H7 (cell line): Measurements from ENCODE around the gene EML3. TPM values are rescaled to one million over a fixed set of nuclear protein-coding genes. Genes with fewer than 3 reads are reported as not detected.
"Not testable (repeated sequence)": the region's sequence is repeated elsewhere in the genome, so short reads cannot be mapped to it uniquely, and the experiment has no call there.

Source experiments
- DNase-seq: peaks from one replicate; pipeline ENCODE4 v3.0.0; 2012
- H3K27me3 ChIP-seq: 2 replicates; pipeline ENCODE4 v1.6.0; 2011; ENCODE audit warnings: mild to moderate bottlenecking, low read length; ENCODE audit not compliant: control insufficient read depth, insufficient read depth
- H3K36me3 ChIP-seq: replicated peaks from 2 replicates; pipeline ENCODE4 v1.5.1; 2011; ENCODE audit warnings: low read length; ENCODE audit not compliant: control insufficient read depth, insufficient read depth
- H3K4me3 ChIP-seq: 2 replicates; pipeline ENCODE4 v1.5.1; 2011; ENCODE audit warnings: low read depth, mild to moderate bottlenecking, control low read depth, low read length, moderate library complexity; ENCODE audit not compliant: insufficient read depth
- total RNA-seq: library from RNA; depleted of rRNA; stranded (reverse); fragments of >200 nt; shearing (Covaris generic); gene quantifications from 2 replicates; pipeline ENCODE4 v1.2.3, GENCODE V29; 2014

EML3 gene
- total RNA-seq, 1 experiment from 2014 or later = 28.0 TPM

DNA sequence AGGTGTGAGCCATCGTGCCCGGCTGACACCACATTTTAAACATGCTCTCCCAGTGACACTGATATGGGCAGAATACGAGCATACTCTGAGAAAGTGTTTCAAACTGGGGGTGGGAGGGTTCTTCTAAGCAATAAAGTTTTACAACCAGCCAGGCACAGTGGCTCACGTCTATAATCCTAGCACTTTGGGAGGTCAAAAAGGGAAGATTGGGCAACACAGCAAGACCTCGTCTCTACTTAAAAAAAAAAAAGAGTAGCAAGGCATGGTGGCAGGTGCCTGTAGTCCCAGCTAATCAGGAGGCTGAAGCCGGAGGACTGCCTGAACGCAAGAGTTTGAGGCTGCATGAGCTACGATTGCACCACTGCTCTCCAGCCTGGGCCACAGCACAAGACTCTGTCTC lies 31.6 kb upstream of the EML3 start:
- no peaks in the 10 kb centered on the region for H3K27me3 ChIP-seq
- peaks cover 11% of the 10 kb centered on the region for H3K36me3 ChIP-seq
- no peak for DNase-seq
- H3K4me3 ChIP-seq = no peak overlapping the region

DNA sequence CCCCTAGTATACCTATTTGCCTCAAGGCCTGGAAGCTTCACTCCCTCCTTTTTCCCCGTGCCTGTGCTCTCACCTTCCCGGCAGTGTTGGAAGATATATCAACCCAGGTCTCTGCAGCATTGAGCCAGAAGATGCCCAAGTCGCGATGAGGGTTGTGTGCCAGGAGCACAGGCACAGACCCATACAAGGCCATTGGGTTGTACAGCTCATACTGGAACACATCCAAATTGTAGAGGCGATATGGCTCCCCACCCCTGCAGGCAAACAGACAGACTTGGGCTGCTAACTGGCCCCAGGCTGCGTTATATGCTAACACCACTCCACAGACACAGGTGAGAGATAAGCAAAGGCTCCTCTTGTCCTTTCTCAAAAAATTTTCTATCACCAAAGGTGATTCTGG lies 19.9 kb upstream of the EML3 start:
- Histone ChIP-seq H3K27me3 (no peaks in the 10 kb centered on the region), H3K4me3 (no peak overlapping the region), H3K36me3 (peaks cover 66% of the 10 kb centered on the region)
- DNase-seq = no peak

DNA sequence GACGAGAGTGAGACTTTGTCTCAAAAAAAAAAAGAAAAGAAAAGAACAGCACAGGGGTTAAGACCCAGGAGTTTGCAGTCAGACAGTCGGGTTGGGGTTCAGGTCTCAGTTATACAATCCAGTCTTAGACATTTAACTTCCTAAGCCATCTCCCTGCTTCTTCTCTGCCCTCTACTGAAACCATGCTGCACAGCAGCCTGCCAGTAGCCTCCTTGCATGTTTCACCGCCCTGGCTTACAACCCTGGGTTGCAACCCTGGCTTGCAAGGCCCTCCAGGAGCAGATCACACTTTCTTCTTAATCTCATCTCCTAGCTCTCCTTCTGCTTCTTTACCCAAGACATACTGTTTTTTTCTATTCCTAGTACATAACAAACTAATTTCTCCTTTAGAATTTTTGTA lies 15.1 kb upstream of the EML3 start:
- no peak for DNase-seq
- Histone ChIP-seq H3K36me3 (peaks cover 63% of the 10 kb centered on the region), H3K27me3 (no peaks in the 10 kb centered on the region), H3K4me3 (no peak overlapping the region)

DNA sequence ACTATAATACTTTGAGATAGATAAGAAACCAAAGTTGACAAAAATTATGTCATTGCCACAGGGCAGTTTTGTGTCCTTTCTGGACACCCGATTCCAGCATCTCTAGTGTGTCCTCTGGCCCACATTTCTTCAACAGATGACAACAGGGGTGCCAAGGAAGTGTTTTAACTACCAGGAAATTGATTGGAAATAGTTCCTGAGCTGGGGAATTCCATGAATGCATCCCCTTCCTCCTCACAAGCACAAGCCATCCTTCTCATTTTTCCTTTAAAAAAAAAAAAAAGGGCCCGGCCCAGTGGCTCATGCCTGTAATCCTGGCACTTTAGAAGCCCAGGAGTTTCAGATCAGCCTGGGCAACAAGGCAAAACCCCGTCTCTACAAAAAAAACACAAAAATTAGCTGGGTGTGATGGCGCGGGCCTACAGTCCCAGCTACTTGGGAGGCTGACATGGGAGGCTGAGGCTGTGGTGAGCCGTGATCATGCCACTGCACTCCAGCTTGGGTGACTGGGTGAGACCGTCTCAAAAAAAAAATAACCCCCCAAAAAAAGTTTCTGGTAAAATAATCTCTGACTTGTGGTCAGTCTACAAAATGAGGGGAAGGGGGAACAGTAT lies 10.0 kb upstream of the EML3 start:
- no peak for DNase-seq
- Histone ChIP-seq H3K27me3 (no peaks in the 10 kb centered on the region), H3K4me3 (peak overlapping the region; percentile 34), H3K36me3 (peaks cover 22% of the 10 kb centered on the region)

DNA sequence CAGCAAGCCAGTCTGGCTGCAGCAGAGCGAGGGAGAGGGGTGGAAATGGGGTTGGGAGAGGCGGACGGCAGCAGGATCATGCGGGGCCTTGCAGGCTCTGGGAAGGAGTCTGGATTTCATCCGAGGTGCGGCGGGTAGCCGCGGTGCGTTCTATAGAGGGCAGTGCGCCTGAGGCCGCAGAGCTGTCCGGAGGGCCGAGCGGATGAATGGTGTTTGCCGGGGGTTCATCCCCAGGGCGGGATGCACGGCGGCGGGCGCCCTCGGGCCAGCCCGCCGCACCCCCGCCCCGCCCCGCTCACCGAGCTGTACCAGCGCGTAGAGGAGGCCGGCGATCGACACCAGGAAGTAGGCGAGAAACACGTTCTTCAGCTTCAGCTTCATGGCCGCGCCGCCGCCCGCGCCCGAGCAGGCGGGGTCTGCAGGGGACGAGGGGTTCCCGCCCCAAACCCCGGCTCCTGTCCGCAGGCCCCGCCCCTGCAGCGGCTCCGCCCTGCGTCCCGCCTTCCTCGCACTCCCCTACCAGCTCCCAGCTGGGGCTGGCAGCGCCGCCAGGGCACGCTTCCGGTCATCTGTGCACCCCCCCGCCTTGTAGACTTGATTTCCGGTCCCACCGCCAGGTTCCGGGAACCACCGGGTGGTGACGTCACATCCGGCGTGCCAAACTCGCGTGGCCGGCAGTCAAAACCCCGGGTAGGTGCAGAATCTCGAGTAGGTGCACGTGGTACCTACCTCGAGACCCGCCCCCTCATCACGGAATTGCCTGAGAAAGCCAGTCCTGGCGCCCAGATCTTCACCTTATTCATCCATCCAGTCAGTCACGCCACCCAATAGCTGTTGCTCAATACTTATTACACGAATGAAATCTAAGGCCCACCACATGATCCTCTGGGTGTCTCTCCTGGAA lies 9.2 kb upstream of the EML3 start, which contains the start of gene B3GAT3:
B3GAT3 (minus strand) TSS at position 420 of the 904 bp plus-strand sequence; CDS start at position 381, 39 bp downstream.
- peak within 1 kb of the TSS; percentile 77 for H3K4me3 ChIP-seq
- DNase-seq = peak; percentile 100

DNA sequence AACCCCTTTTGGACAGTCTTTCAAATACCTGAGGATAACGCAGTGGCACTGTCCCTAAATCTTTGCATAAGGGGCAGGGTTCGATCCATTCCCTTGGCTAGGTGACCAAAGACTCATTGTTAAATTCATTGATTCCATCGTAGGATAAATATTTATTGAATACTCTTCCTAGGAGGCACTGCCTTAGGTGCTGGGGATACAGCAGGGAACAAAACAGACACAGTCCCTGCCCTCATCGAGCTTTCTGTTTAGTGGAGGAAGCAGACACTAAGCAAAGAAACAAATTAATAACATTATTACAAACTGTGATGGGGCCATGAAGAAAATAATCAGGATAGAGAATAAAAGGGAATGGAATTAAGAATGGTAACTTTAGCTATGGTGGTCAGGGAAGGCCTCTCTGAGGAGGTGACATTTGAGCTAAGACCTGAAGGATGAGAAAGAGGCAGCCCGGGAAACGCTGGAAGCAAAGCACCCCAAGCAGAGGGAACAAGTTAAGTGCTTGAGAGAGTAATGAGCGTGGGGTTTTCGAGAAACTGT lies 8.5 kb upstream of the EML3 start:
- Histone ChIP-seq H3K27me3 (no peaks in the 10 kb centered on the region), H3K36me3 (peaks cover 11% of the 10 kb centered on the region), H3K4me3 (peak overlapping the region; percentile 77)
- DNase-seq = no peak

More for the DNA sequence above, 9.2 kb upstream of the EML3 start, which contains the start of gene B3GAT3:
- Histone ChIP-seq H3K27me3 (no peaks in the 10 kb centered on the region), H3K36me3 (peaks cover 18% of the 10 kb centered on the region)

DNA sequence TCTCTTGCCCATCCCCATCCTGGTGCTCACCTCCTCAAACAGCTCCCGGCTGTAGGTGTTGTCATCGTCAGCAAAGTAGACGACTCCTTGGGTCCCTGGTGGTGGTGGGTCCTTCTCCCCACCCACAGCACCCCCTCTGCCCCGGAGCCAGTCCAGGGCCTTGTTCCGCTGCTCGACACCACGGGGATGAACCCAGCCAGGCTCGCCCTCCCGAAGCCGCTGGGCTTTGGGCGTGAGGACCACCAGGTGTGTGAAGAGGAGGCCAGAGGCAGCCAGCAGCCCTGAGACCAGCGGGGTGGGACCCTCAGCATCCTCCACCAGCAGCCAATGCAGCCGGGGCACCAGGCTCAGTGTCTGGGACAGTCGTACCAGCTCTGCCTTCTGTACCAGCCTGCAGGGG lies 4.4 kb upstream of the EML3 start:
- not testable (repeated sequence) for H3K4me3 ChIP-seq, DNase-seq, H3K36me3 ChIP-seq, H3K27me3 ChIP-seq

DNA sequence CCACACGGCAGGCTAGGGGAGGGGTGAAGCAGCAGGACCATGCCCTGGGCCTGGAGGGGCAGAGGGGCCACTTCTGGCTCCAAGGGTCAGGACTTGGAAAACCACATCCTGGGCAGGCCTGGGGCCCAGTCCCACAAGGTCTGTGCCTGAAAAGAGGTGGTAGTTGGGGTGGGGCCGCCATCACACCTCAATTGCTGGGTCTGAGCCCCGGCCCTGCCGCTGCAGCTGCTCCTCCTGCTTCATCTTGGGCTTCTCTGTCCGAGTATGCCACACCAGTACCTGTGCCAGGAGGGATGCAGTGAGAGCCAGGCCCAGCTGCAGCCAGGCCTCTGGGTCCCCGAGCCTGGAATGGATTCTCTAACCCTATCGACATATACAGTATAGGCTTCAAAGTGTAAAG lies 2.9 kb upstream of the EML3 start:
- Histone ChIP-seq H3K36me3 (no peaks in the 10 kb centered on the region), H3K4me3 (no peak overlapping the region), H3K27me3 (peaks cover 4% of the 10 kb centered on the region)
- DNase-seq = no peak

DNA sequence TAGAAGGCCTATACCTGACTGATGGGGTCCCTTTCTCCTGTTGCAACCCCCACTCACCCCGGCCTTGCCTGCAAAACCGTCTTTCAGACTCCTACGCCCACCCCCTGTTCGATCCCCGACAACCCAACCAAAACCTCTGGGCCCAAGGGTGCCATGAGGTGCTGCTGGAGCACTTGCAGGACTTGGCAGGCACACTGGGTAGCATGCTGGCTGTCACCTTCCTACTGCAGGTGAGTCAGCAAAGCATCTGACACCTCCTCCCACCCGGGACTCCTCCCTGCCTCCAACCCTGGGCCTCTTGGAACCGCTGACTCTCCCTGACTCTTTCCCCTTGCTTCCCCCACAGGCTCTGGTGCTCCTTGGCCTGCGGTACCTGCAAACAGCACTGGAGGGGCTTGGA lies 1.7 kb upstream of the EML3 start:
- DNase-seq = no peak

DNA sequence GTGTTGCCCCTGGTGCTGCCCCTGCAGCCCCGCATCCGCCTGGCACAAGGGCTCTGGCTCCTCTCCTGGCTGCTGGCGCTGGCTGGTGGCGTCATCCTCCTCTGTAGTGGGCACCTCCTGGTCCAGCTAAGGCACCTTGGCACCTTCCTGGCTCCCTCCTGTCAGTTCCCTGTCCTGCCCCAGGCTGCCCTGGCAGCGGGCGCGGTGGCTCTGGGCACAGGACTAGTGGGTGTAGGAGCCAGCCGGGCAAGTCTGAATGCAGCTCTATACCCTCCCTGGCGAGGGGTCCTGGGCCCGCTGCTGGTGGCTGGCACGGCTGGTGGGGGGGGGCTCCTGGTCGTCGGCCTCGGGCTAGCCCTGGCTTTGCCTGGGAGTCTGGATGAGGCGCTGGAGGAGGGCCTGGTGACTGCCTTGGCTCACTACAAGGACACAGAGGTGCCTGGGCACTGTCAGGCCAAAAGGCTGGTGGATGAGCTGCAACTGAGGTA lies 760 bp upstream of the EML3 start:
- no peak for DNase-seq
- peak overlapping the region; percentile 24; the same call in 1 of the 2 replicates for H3K4me3 ChIP-seq
- H3K36me3 ChIP-seq = no peaks in the 10 kb centered on the region; the same call in 1 of the 2 replicates
- H3K27me3 ChIP-seq = peaks cover 4% of the 10 kb centered on the region

More for the DNA sequence above, 1.7 kb upstream of the EML3 start:
- Histone ChIP-seq H3K4me3 (no peak overlapping the region), H3K27me3 (peaks cover 4% of the 10 kb centered on the region), H3K36me3 (no peaks in the 10 kb centered on the region; the same call in 1 of the 2 replicates)

DNA sequence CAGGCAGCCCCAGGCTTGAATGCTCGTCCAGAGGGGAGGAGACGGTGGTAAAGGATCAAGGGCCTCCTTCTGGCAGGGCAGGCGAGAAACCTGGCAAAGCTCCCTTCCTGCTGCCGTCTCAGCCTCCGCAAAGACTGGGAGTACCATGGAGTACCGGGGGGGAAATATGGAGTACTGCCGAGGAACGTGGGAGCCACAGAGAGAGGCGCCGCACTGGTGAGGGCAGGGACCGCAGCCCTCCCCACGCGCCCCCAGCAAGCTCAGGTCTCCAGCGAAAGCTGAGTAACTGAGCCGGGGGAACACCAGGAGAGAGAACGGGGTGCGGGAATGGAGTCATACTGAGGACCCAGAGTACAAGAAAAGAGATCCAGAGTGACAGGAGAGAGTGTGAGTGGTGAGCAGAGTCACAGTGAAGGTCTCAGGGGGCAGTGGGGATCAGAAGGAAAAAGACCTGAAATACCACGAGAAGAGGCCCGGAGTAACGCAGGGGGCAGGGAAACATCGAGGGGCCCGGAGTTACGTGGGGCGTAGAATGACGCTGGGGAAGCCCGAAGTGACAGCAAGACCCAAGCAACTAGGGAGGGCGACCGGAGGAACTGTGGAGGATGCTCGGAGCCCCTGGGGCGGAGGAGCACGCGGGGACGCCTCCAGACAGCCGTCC lies 740 bp downstream of the EML3 start:
- DNase-seq = peak; percentile 79

DNA sequence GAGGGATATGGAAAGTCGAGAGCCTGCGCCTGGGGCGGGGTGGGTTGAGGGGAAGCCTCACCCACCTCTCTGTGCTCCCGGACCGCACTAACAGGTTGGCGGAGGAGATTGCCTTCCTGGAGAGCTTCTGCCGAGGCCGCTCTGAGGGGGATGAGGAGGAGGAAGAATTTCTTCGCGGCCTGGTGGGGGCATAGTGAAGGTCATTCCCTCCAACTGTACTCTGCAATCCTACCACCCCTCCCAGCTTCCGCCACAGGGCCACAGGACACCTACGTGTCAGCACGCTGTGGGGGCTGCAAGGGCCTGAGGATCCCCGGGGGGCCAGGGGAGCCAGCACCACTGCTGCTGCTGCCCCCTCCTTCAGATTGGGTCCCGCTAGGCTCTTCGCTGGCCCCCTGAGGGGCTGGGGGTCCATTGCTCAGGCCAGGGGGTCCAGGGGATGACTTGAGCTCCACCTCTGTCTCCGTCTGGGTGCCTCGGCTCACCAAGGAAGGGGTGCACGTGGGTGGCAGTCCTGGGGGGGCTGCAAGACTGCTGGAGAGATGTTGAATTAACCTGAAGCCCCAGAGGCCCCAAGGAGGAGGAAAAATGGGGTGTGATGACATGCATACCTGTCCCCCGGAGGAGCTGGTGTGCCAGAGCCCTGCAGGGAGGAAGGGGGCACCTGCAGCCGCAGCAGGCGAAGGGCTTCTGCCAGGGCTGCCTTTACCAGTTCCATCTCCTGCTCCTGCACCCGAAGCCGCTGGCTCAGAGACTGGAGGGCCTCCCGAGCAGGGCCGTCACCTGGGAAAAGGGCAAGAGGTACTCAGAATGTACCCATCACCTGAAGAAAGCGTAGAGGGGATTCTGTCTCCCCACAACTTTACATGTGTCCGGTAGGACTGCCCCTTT lies 1.5 kb downstream of the EML3 start:
- H3K36me3 ChIP-seq = no peaks in the 10 kb centered on the region; the same call in 1 of the 2 replicates
- H3K4me3 ChIP-seq = peak overlapping the region; percentile 70
- no peak for DNase-seq
- peaks cover 4% of the 10 kb centered on the region for H3K27me3 ChIP-seq

More for the DNA sequence above, 740 bp downstream of the EML3 start:
- Histone ChIP-seq H3K4me3 (peak overlapping the region; percentile 70), H3K27me3 (peaks cover 4% of the 10 kb centered on the region), H3K36me3 (no peaks in the 10 kb centered on the region; the same call in 1 of the 2 replicates)

DNA sequence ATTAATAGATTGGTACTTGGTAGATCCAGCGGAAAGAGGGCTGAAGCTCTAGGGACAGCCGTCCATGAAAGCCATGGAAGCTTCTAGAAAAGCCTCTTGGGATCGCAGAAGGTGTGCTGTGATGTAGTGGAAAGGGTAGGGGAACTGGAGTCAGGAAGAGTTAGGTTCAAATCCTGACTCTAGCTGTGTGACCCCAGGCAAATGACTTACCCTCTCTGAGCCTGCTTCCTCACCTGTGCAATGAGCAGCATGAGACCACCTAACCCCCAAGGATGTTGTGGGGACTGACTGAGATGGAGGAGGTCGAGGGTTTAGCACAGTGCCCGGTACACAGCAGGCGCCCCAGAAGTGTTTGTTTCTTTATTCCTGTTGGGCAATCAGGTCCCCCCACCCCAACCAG lies 2.2 kb downstream of the EML3 start:
- Histone ChIP-seq H3K27me3 (peaks cover 4% of the 10 kb centered on the region), H3K36me3 (no peaks in the 10 kb centered on the region; the same call in 1 of the 2 replicates), H3K4me3 (no peak overlapping the region)
- no peak for DNase-seq
